ENCODE results near the gene POLE2.

POLE2 gene

DNA sequence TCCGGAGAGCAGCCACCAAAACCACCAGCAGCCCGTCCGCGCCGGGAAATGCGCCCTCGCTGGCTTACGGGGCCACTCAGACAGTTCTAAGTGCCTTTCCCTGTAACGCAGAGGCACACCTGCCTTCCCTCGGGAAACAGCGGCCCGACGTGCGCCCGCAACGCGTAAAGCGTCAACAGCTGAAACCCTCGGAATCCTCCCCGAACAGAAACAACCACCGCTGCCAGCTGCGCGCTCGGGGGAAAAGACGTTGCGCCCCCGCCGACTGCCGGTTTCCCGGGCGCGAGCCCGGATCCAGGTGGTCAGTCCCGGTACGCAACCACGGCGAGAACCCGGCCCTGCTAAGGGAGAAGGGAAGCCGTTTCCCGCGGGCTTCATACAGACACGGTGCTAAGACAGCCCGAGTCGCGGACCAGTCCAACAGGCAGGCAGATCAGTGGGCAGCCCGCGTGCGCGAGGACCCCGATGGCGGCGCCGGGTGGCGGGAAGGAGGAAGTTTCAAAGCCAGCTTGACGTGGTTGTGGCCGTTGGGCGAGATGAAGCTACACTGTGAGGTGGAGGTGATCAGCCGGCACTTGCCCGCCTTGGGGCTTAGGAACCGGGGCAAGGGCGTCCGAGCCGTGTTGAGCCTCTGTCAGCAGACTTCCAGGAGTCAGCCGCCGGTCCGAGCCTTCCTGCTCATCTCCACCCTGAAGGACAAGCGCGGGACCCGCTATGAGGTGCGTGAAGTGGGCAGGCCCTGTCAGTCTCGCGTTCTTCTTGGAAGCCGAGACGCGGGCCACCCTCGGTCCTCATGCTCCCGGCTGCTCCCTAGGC, 89.3 kb downstream of the POLE2 start, which contains the start of gene LRR1 (continued):
- TF ChIP-seq ZNF394 (tag by site-specific recombination; IDR thresholded peaks at IDR 0.05; ENCODE audit: borderline replicate concordance) = peak; percentile 64; the same call in 1 of the 2 replicates
- no peak for TF ChIP-seq ZNF701 (tag by site-specific recombination; IDR thresholded peaks at IDR 0.05)
- TF ChIP-seq ZNF510 (tag by site-specific recombination; IDR thresholded peaks at IDR 0.05; ENCODE audit: insufficient replicate concordance) = no peak
- TF ChIP-seq, protein P1, sequence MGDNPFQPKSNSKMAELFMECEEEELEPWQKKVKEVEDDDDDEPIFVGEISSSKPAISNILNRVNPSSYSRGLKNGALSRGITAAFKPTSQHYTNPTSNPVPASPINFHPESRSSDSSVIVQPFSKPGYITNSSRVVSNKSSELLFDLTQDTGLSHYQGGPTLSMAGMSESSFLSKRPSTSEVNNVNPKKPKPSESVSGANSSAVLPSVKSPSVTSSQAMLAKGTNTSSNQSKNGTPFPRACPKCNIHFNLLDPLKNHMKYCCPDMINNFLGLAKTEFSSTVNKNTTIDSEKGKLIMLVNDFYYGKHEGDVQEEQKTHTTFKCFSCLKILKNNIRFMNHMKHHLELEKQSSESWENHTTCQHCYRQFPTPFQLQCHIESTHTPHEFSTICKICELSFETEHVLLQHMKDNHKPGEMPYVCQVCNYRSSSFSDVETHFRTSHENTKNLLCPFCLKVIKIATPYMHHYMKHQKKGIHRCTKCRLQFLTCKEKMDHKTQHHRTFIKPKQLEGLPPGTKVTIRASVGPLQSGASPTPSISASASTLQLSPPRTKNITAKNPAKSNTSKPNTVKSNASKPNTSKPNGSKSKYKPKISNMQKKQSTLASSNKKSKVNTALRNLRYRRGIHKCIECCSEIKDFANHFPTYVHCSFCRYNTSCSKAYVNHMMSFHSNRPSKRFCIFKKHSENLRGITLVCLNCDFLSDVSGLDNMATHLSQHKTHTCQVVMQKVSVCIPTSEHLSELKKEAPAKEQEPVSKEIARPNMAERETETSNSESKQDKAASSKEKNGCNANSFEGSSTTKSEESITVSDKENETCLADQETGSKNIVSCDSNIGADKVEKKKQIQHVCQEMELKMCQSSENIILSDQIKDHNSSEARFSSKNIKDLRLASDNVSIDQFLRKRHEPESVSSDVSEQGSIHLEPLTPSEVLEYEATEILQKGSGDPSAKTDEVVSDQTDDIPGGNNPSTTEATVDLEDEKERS (tag by site-specific recombination; IDR thresholded peaks at IDR 0.05) = no peak
- TF ChIP-seq ZNF140 (tag by site-specific recombination; IDR thresholded peaks at IDR 0.05) = no peak
- TF ChIP-seq ZNF776 (tag by site-specific recombination; IDR thresholded peaks at IDR 0.05; ENCODE audit: borderline replicate concordance) = no peak
- no peak for TF ChIP-seq ZBTB48 (tag by site-specific recombination; IDR thresholded peaks at IDR 0.05)
- TF ChIP-seq ZNF366 (tag by site-specific recombination; conservative IDR thresholded peaks at IDR 0.05) = 0 out of 2 replicates have a peak, but pooled peaks have one; percentile 16
- TF ChIP-seq GLIS1 (tag by site-specific recombination; IDR thresholded peaks at IDR 0.05) = no peak
- TF ChIP-seq, protein P2, sequence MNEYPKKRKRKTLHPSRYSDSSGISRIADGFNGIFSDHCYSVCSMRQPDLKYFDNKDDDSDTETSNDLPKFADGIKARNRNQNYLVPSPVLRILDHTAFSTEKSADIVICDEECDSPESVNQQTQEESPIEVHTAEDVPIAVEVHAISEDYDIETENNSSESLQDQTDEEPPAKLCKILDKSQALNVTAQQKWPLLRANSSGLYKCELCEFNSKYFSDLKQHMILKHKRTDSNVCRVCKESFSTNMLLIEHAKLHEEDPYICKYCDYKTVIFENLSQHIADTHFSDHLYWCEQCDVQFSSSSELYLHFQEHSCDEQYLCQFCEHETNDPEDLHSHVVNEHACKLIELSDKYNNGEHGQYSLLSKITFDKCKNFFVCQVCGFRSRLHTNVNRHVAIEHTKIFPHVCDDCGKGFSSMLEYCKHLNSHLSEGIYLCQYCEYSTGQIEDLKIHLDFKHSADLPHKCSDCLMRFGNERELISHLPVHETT (tag by site-specific recombination; IDR thresholded peaks at IDR 0.05) = 0 out of 2 replicates have a peak, but pooled peaks have one; percentile 36
- TF ChIP-seq, protein P3, sequence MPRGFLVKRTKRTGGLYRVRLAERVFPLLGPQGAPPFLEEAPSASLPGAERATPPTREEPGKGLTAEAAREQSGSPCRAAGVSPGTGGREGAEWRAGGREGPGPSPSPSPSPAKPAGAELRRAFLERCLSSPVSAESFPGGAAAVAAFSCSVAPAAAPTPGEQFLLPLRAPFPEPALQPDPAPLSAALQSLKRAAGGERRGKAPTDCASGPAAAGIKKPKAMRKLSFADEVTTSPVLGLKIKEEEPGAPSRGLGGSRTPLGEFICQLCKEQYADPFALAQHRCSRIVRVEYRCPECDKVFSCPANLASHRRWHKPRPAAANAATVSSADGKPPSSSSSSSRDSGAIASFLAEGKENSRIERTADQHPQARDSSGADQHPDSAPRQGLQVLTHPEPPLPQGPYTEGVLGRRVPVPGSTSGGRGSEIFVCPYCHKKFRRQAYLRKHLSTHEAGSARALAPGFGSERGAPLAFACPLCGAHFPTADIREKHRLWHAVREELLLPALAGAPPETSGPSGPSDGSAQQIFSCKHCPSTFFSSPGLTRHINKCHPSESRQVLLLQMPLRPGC (tag by site-specific recombination; IDR thresholded peaks at IDR 0.05) = peak; percentile 56; the same call in 1 of the 2 replicates
- peak; percentile 80 for TF ChIP-seq SCRT2 (tag by site-specific recombination; IDR thresholded peaks at IDR 0.05)
- TF ChIP-seq KLF8 (tag by site-specific recombination; IDR thresholded peaks at IDR 0.05) = peak; percentile 29; the same call in 1 of the 2 replicates
- TF ChIP-seq ZNF175 (tag by site-specific recombination; IDR thresholded peaks at IDR 0.05) = no peak
- TF ChIP-seq ZFP3 (tag by site-specific recombination; IDR thresholded peaks at IDR 0.05; ENCODE audit: low read depth) = no peak
- TF ChIP-seq, protein P4, sequence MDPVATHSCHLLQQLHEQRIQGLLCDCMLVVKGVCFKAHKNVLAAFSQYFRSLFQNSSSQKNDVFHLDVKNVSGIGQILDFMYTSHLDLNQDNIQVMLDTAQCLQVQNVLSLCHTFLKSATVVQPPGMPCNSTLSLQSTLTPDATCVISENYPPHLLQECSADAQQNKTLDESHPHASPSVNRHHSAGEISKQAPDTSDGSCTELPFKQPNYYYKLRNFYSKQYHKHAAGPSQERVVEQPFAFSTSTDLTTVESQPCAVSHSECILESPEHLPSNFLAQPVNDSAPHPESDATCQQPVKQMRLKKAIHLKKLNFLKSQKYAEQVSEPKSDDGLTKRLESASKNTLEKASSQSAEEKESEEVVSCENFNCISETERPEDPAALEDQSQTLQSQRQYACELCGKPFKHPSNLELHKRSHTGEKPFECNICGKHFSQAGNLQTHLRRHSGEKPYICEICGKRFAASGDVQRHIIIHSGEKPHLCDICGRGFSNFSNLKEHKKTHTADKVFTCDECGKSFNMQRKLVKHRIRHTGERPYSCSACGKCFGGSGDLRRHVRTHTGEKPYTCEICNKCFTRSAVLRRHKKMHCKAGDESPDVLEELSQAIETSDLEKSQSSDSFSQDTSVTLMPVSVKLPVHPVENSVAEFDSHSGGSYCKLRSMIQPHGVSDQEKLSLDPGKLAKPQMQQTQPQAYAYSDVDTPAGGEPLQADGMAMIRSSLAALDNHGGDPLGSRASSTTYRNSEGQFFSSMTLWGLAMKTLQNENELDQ (tag by site-specific recombination; IDR thresholded peaks at IDR 0.05; ENCODE audit: low read depth) = no peak
- no peak for TF ChIP-seq ZNF223 (tag by site-specific recombination; IDR thresholded peaks at IDR 0.05)
- no peak for TF ChIP-seq TRIM28 (IDR thresholded peaks at IDR 0.05; ENCODE audit: borderline replicate concordance, low read length)
- no peak for TF ChIP-seq ZNF623 (tag by site-specific recombination; IDR thresholded peaks at IDR 0.05)
- no peak for TF ChIP-seq GLI2 (tag by site-specific recombination; IDR thresholded peaks at IDR 0.05; ENCODE audit: borderline replicate concordance, low read depth)
- TF ChIP-seq ZNF830 (tag by site-specific recombination; IDR thresholded peaks at IDR 0.05; ENCODE audit: low read depth) = no peak
- TF ChIP-seq HOXD13 (CRISPR knock-in tag; IDR thresholded peaks at IDR 0.05; ENCODE audit: borderline replicate concordance) = no peak
- no peak for TF ChIP-seq ZNF138 (tag by site-specific recombination; IDR thresholded peaks at IDR 0.05; ENCODE audit: borderline replicate concordance)
- TF ChIP-seq ZNF585B (tag by site-specific recombination; IDR thresholded peaks at IDR 0.05) = no peak
- no peak for TF ChIP-seq KLF7 (tag by site-specific recombination; IDR thresholded peaks at IDR 0.05; ENCODE audit: borderline replicate concordance)
- TF ChIP-seq ZNF146 (tag by site-specific recombination; IDR thresholded peaks at IDR 0.05) = no peak
- no peak for TF ChIP-seq ZNF843 (tag by site-specific recombination; IDR thresholded peaks at IDR 0.05)
- no peak for TF ChIP-seq SALL2 (tag by site-specific recombination; IDR thresholded peaks at IDR 0.05; ENCODE audit: borderline replicate concordance)
- no peak for TF ChIP-seq ZNF311 (tag by site-specific recombination; IDR thresholded peaks at IDR 0.05; ENCODE audit: borderline replicate concordance)
- no peak for TF ChIP-seq ZNF404 (tag by site-specific recombination; IDR thresholded peaks at IDR 0.05)
- no peak for TF ChIP-seq KLF1 (tag by site-specific recombination; IDR thresholded peaks at IDR 0.05)

Measured in HEK293 (cell line).